Measurements from ENCODE around the gene LRP3.
"Not testable (repeated sequence)": the region's sequence is repeated elsewhere in the genome, so short reads cannot be mapped to it uniquely, and the experiment has no call there.

LRP3 gene, protein sequence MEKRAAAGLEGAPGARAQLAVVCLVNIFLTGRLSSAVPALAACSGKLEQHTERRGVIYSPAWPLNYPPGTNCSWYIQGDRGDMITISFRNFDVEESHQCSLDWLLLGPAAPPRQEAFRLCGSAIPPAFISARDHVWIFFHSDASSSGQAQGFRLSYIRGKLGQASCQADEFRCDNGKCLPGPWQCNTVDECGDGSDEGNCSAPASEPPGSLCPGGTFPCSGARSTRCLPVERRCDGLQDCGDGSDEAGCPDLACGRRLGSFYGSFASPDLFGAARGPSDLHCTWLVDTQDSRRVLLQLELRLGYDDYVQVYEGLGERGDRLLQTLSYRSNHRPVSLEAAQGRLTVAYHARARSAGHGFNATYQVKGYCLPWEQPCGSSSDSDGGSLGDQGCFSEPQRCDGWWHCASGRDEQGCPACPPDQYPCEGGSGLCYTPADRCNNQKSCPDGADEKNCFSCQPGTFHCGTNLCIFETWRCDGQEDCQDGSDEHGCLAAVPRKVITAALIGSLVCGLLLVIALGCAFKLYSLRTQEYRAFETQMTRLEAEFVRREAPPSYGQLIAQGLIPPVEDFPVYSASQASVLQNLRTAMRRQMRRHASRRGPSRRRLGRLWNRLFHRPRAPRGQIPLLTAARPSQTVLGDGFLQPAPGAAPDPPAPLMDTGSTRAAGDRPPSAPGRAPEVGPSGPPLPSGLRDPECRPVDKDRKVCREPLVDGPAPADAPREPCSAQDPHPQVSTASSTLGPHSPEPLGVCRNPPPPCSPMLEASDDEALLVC

DNA sequence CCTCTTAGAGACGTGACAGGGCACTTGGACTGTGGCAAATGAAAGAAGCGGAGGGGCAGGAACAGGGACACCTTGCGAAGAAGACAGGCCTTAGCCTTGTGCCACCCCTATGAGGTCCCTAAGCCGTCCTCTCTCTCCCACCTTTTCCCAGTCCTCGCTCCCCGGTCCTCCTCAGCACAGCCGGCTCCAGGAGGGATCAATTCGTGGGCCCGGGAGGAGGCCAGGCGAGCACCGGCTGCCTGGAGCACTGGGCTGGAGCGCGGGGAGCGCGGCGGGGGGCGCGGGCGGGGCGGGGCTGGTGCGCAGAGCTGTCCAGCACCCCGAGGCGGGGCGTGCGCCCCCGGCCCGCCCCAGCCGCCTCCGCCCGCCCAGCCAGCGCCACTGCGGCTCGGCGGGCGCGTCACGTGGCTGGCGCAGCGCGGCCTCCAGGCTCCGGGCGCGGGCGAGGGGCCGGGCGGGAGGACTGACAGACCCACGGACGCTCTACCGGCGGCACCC lies at the start of gene LRP3:
Gene LRP3, plus strand, starts transcription at position 466 of the 498 bp plus-strand sequence. CDS start 456 bp downstream, outside the sequence.
- no peak for FAIRE-seq

DNA sequence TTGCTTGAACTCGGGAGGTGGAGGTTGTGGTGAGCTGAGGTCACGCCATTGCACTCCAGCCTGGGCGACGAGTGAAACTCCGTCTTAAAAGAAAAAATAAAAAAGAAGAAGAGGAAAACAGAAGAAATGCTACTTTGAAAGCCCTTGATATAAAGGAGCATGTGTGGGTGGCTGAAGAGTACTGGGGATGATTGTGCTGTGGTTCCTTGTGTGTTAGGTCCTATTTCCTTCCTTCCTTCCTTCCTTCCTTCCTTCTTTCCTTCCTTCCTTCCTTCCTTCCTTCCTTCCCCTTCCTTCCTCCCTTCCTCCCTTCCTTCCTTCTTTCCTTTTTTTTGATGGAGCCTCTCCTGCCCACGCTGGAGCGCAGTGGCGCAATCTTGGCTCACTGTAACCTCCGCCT lies 47.9 kb upstream of the LRP3 start:
- no peak for FAIRE-seq

DNA sequence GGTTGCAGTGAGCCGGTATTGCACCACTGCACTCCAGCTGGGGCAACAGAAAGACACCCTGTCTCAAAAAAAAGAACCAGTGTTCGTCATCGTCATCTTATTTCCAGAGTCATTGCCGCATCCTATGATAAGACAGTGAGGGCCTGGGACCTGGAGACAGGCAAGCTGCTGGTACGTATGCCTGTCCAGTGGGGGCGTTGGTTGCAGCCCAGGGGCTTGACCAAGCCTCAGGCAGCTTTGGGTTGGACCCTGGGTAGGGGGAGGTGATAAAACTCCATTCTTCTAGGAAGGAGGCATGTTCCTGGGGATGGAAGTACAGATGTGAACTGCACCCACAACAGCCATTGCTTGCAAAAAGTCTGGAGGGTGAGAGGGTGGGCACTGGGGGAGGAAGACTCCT lies 46.6 kb upstream of the LRP3 start:
- no peak for FAIRE-seq

DNA sequence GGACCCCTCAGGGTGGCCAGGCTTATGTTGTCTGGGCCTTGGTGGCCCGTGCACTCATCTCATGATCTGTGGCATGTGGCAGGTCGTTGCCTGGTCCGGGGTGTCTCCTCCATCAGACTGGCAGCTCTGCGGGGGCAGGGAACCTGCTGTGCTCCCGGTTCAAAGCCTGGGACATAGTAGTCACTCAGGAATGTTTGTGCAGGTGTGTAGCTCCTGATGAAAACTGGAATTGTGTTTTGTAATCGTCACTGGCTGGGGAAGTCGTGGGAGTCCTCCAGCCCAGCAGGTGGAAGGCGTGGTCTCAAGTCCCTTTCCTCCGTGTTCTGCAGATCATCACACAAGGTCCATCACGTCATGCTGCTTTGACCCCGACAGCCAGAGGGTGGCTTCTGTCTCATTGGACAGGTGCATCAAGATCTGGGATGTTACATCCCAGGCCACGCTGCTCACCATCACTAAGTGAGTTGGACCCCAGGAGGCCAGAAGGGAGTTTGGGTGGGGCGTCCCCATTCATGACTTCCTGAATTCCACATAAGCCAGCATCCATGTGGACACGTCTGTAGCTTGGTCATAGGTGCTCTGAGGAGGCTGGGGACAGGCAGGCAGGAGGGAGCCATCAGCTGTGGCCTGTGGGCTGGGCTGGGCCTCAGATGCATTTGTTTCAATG lies 43.1 kb upstream of the LRP3 start:
- no peak for FAIRE-seq

DNA sequence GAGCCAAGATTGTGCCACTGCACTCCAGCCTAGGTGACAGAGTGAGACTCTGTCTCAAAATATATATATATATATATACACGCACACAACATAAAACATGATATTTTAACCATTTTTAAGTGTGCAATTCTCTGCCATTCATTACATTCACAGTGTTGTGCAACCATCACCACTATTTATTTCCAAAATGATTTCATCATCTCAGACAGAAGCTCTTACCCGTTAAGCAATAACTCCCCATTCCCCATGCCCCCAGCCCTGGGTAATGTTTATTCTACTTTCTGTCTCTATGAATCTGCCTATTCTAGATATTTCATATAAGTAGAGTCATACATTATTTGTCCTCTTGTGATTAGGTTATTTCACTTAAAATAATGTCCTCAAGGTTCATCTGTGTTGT lies 42.0 kb upstream of the LRP3 start:
- no peak for FAIRE-seq

DNA sequence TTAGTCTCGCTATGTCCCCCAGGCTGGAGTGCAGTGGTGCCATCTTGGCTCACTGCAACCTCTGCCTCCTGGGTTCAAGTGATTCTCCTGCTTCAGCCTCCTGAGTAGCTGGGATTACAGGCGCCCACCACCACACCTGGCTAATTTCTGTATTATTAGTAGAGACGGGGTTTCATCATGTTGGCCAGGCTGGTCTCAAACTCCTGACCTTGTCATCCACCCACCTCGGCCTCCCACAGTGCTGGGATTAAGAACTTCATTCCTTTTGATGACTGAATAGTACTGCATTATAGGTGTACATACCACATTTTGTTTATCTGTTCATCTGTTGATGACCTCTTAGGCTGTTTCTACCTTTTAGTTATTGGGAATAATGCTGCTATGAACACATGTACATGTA lies 41.5 kb upstream of the LRP3 start:
- not testable (repeated sequence) for FAIRE-seq

DNA sequence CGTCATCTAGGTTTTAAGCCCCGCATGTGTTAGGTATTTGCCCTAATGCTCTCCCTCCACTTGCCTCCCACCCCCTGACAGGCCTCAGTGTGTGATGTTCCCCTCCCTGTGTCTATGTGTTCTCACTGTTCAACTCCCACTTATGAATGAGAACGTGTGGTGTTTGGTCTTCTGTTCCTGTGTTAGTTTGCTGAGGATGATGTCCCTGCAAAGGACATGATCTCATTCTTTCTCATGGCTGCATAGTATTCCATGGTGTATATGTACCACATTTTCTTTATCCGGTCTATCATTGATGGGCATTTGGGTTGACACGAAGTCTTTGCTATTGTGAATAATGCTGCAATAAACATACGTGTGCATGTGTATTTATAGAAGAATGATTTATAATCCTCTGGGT lies 39.8 kb upstream of the LRP3 start:
- not testable (repeated sequence) for FAIRE-seq

DNA sequence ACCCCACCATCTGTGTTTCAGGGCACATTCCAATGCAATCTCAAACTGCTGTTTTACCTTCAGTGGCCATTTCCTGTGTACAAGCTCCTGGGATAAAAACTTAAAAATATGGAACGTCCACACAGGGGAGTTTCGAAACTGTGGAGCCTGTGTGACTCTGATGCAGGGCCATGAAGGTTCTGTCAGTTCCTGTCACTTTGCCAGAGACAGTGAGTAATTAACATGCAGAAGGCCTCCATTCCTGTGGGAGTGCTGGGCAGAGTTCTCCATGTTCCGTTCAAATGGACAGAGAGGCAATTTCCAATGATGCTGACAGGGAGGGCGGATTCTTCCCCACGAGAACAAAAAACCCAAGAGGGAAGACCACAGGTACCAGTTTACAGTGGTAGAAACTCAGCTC lies 37.8 kb upstream of the LRP3 start:
- FAIRE-seq = no peak

DNA sequence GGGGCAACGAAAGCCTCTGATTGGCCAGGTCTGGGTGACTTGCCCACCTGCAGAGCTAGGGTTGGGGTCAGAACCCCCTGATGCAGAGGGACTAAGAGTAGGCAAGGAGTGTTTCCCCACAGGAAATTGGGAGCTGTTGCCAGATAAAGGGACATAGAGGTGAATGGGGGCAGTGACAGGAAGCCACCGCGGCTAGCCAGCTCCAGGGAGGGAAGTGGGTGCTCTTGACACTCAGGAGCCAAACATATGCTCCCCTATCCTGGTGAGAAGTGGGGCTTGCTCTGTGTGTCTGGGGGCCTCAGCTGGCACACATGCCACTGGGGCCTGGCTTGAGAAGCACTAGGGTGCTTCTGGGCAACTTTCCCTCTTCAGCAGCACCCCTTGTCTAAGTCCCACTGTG lies 36.2 kb upstream of the LRP3 start:
- no peak for FAIRE-seq

DNA sequence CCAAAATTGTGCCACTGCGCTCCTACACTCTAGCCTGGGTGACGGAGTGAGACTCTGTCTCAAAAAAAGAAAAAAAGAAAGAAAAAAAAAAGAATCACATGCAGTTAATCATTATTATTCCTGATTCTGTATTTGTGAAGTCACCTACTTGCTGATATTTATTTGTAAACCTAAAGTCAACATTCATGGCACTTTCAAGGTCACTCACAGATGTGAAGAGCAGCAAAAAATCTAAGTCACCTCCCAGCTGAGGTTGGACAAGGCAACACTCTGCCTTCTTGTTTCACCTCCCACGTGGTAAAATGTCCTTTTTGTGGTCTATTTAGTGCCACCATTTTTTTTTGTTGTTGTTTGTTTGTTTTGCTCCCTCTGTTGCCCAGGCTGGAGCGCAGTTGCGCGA lies 35.8 kb upstream of the LRP3 start:
- FAIRE-seq = no peak

DNA sequence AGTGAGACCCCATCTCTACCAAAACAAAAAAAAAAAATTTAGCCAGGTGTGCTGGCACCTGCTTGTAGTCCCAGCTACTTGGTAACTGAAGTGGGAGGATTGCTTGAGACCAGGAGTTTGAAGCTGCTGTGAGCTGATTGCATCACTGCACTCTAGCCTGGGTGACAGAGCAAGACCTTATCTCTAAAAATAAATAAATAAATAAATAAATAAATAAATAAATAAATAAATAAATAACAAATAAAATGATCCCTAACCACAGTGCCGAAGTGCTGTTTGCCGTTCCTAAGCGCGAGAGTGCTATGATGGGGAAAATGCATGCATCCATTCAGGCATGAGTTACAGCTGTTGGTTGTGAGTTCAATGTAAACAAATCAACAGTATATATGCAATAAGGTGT lies 35.0 kb upstream of the LRP3 start:
- FAIRE-seq = no peak

DNA sequence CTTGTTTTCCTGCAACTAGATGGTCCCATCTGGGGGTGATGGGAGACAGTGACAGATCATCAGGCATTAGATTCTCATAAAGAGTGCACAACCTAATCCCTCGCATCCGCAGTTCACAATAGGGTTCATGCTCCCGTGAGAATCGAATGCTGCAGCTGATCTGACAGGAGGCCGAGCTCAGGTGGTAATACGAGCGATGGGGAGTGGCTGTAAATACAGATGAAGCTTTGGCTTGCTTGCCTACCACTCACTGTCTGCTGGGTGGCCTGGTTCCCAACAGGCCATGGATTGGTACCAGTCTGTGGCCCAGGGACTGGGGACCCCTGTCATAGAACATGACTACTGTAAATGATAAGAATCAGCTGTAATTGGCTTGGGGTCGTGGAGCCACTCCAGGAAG lies 34.2 kb upstream of the LRP3 start:
- no peak for FAIRE-seq

DNA sequence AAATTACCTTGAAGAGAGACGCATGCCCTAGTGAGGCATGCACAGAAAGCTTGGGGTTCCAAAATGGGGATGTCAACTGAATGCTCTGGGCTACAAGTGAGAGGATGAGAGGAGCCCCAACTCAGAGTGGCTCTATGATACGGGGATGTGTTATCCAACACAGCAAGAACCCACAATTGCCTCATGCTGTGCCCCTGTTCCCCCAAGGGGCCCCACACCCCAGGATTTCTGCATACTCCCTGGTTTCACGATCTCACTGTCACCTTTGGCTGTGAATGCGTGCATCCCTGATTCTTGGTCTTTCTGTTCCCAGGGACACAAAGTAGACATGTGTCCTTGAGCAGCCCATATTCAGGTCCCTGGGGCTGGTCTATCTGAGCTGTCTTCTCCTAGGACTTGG lies 32.9 kb upstream of the LRP3 start:
- FAIRE-seq = no peak

DNA sequence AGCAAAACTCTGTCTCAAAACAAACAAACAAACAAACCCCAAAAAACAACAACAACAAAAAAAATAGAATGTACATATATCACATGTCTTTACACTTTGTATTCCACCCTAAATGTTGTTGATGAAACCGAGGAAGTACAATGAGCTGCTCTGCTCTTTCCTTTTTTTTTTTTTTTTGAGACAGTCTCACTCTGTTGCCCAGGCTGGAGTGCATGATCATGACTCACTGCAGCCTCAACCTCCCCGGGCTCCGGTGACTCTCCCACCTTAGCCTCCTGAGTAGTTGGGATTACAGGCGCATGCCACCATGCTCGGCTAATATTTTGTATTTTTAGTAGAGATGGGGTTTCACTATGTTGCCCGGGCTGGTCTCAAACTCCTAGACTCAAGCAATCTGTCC lies 30.6 kb upstream of the LRP3 start:
- no peak for FAIRE-seq

DNA sequence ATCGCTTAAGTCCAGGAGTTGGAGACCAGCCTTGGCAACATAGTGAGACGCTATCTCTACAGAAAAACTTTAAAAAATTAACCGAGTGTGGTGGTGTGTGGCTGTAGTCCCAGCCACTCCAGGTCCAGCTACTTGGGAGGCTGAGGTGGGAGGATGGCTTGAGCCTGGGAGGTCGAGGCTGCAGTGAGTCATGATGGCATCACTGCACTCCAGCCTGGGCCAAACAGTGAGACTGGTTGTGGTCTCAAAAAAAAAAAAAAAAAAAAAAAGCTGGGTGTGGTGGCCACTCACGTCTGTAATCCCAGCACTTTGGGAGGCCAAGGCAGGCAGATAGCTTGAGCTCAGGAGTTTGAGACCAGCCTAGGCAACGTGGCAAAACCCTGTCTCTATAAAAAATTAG lies 28.1 kb upstream of the LRP3 start:
- not testable (repeated sequence) for FAIRE-seq

DNA sequence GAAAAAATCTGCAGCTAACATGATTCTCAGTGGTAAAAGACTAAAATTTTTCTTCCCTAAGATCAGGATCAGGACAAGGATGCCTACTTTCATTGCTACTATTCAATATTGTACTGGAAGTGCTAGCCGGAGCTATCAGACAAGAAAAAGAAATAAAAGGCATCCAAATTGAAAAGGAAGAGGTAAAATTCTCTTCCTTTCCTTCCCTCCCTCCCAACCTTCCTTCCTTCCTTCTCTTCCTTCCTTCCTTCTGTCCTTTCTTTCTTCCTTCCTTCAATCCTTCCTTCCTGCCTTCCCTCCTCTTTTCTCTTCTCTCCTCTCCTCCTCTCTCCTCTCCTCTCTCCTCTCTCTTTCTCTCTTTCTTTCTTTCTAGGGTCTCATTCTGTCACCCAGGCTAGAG lies 26.7 kb upstream of the LRP3 start:
- no peak for FAIRE-seq

DNA sequence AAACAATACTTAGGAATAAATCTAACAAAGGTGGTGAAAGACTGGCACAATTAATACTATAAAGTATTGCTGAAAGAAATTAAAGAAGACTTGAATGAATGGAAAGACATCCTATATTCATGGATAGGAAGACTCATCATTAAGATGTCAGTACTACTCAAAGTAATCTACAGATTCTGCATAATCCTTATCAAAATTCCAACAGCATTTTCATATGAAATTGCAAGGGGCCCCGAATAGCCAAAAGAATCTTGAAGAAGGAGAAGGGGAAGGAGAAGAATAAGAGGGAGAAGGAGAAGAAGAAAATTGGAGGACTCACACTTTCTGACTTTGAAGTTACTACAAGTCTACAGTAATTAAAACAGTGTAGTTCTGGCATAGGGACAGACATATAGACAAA lies 25.6 kb upstream of the LRP3 start:
- no peak for FAIRE-seq

DNA sequence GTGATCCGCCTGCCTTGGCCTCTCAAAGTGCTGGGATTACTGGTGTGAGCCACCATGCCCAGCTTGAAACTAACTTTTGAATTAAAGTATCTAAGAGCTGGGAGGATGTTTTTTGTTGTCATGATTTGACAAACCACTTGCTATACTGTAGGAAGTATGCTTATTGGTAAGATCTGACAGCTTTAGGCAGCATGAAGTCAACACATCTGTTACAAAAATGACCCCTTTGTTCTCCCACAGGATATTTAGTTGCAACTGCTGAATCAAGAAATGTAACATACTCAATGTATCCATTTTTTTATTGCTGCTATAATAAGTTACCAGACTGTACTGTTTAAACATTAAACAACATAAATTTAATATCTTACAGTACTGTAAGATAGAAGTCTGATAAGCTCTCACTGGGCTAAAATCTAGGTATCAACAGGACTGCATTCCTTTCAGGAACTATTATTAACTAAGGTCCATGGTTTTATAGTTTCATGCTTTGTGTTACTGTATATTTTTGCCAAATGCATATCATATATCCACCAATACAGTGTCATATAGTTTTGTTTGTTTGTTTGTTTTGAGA lies 22.8 kb upstream of the LRP3 start:
- FAIRE-seq = no peak

DNA sequence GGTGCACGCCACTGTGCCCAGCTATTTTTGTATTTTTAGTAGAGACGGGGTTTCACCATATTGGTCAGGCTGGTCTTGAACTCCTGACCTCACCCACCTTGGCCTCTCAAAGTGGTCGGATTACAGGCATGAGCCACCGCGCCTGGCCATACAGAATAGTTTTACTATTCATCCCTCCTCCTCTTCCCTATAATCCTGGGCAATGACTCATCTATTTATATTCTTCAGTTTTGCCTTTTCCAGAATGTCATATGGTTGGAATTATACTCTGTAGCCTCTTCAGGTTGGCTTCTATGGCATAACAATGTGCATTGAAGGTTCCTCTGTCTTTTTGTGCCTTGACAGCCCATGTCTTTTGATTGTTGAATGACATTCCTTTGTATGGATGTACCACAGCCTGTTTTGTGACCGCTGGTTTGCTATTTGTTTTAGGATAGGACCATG lies 22.2 kb upstream of the LRP3 start:
- FAIRE-seq = no peak

DNA sequence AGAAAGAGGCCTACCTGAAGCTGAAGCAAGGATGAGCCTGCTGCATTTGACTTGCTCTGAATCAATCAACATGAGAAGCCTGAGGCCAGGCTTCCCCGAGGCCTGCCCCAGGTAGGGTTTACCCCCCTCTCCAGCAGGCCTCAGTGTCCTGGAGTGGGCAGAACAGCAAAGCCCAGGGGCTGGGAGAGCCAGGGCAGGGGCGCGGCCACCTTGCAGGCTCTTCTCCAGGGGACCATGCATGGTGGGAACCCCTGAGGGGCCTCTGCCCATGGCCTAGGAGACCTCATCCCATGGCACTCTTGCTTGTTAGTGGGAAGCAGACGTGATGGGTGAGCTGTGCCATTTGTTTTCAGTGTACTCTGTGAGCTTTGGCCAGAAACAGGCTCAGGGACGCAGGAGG lies 19.9 kb upstream of the LRP3 start:
- FAIRE-seq = no peak

DNA sequence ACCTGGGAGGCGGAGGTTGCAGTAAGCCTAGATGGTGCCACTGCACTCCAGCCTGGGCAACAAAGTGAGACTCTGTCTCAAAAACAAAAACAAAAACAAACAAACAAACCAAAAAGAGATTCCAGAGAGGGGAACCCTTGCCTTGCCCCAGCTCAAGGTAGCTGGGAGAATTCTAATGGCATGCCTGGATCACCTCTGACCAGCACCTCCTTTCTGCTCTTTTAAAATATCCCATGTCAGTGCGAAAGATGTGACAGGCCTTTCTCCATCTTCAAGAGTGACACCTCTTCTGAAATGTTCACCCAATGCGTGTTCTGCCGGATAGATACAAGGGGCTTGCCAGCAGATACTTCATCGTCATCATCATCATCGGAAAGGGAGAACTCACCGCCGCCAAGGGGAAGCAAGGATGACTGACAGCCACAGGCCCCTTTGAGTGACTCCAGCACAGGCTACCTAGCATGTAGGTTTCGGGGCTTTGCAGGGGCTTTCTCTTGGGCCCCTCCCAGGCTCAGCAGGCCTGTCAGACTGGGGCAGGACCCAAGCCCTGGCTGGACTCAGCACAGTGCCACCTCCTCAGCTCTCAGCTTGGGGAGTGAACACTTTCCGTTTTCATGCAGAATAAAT lies 18.9 kb upstream of the LRP3 start:
- FAIRE-seq = no peak

DNA sequence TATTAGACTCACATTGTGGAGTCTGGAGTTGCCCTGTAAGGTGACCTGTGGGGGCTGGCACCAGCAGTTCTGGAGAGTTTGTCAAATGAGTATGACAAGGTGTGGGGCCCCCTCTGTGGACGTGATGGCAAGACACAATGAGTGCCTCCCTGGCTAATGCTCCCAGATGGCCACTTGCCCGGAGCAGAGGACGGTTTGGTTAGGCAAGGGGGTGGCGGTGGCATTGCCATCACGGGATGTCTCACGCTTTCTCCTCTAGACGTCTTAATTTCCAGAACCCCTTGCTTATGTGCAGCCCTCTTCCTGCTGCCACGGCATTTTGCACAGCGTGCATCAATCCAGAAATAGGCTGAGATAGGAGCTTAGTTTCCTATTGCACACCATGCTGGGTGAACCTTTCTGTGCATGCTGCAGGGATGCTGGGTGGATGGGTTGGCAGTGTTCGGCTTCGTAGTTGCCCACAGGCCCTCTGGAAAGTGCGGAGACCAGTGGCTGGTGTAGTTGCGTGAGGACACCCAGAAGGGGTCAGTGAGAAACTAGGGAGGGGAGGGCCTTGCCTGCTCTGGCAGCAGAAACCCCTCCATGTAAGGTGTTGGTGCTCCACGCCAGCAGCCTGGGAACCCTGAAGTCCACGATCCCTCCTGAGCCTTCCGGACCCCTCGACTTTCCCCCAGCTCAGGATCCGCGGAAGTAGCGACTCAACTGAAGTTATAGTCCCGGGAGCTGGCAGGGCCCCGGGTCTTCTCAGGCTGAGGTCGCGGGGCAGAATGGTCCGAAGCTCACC lies 18.1 kb upstream of the LRP3 start:
- no peak for FAIRE-seq
